ENCODE results near the gene SH3RF1.

Gene SH3RF1

GRCh38 chr4:169251291-169252235 is 19.2 kb downstream of the SH3RF1 start:
- no peak for DNase-seq (ENCODE audit: low read depth)

- no peak for DNase-seq (ENCODE audit: low read depth)
Observed at GRCh38 chr4:169250796-169251195, 20.0 kb downstream of the SH3RF1 start.

GRCh38 chr4:169249999-169250398 is 20.8 kb downstream of the SH3RF1 start:
- no peak for DNase-seq (ENCODE audit: low read depth)

- DNase-seq (ENCODE audit: low read depth) = no peak
Observed at GRCh38 chr4:169249214-169249973, 21.4 kb downstream of the SH3RF1 start.

GRCh38 chr4:169248645-169249044 is 22.1 kb downstream of the SH3RF1 start:
- no peak for DNase-seq (ENCODE audit: low read depth)

GRCh38 chr4:169246957-169247396 is 23.8 kb downstream of the SH3RF1 start:
- DNase-seq (ENCODE audit: low read depth) = no peak

GRCh38 chr4:169246279-169246678 is 24.5 kb downstream of the SH3RF1 start:
- no peak for DNase-seq (ENCODE audit: low read depth)

- no peak for DNase-seq (ENCODE audit: low read depth)
Observed at GRCh38 chr4:169245061-169245460, 25.7 kb downstream of the SH3RF1 start.

- DNase-seq (ENCODE audit: low read depth) = peak; percentile 56
Observed at GRCh38 chr4:169243825-169244609, 26.7 kb downstream of the SH3RF1 start.

GRCh38 chr4:169241464-169241863 is 29.3 kb downstream of the SH3RF1 start:
- no peak for DNase-seq (ENCODE audit: low read depth)

- DNase-seq (ENCODE audit: low read depth) = no peak
Observed at GRCh38 chr4:169239221-169239905, 31.4 kb downstream of the SH3RF1 start.

- no peak for DNase-seq (ENCODE audit: low read depth)
Observed at GRCh38 chr4:169238445-169238844, 32.3 kb downstream of the SH3RF1 start.

- DNase-seq (ENCODE audit: low read depth) = no peak
Observed at GRCh38 chr4:169236873-169237626, 33.7 kb downstream of the SH3RF1 start.

GRCh38 chr4:169236078-169236477 is 34.7 kb downstream of the SH3RF1 start:
- no peak for DNase-seq (ENCODE audit: low read depth)

GRCh38 chr4:169234137-169234855 is 36.5 kb downstream of the SH3RF1 start:
- DNase-seq (ENCODE audit: low read depth) = no peak

GRCh38 chr4:169233691-169234090 is 37.1 kb downstream of the SH3RF1 start:
- no peak for DNase-seq (ENCODE audit: low read depth)

GRCh38 chr4:169231647-169232262 is 39.0 kb downstream of the SH3RF1 start:
- DNase-seq (ENCODE audit: low read depth) = no peak

GRCh38 chr4:169229571-169230028 is 41.2 kb downstream of the SH3RF1 start:
- DNase-seq (ENCODE audit: low read depth) = peak; percentile 96

- DNase-seq (ENCODE audit: low read depth) = no peak
Observed at GRCh38 chr4:169228076-169228475, 42.7 kb downstream of the SH3RF1 start.

- DNase-seq (ENCODE audit: low read depth) = no peak
Observed at GRCh38 chr4:169226565-169226964, 44.2 kb downstream of the SH3RF1 start.
